ENCODE measurements around the gene CWF19L1. TPM values are rescaled to one million over a fixed set of nuclear protein-coding genes. Genes with fewer than 3 reads are reported as not detected.

Gene CWF19L1
- total and polyA plus RNA-seq, 3 donors from 2014 or later: 27.0 to 34.8 (median 32.9) TPM

DNA sequence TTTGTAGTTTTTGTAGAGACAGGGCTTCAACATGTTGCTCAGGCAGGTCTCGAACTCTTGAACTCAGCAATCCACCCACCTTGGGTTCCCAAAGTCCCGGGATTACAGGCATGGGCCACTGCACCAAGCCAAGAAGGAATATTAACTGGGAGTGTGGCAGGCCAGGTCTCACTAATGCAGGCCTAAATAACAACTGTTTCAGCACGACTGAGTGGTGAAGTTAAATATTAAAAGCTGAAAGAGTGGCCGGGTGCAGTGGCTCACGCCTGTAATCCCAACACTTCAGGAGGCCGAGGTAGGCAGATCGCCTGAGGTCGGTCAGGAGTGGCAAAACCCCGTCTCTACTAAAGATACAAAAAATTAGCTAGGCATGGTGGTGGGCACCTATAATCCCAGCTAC, 59.2 kb downstream of the CWF19L1 start:
- WGBS, 2 donors: 89 to 99% methylated on average over 9 of the region's 9 CpGs
- Histone ChIP-seq H3K27ac (no peak overlapping the region), H3K4me1 (peaks cover 4% of the 10 kb centered on the region), H3K4me3 (no peak overlapping the region), H3K36me3 (ENCODE audit: low read depth, missing control alignments) (no peaks in the 10 kb centered on the region), H3K27me3 (no peaks in the 10 kb centered on the region), H3K9me3 (no peaks in the 10 kb centered on the region)
- intact Hi-C loops (cut with DNase I; ENCODE audit: low total_unique reads): no loop called here
- no peak for TF ChIP-seq CTCF (IDR thresholded peaks at IDR 0.05)
- no peak for TF ChIP-seq POLR2A (IDR thresholded peaks at IDR 0.05)
- DNase-seq: no peak

DNA sequence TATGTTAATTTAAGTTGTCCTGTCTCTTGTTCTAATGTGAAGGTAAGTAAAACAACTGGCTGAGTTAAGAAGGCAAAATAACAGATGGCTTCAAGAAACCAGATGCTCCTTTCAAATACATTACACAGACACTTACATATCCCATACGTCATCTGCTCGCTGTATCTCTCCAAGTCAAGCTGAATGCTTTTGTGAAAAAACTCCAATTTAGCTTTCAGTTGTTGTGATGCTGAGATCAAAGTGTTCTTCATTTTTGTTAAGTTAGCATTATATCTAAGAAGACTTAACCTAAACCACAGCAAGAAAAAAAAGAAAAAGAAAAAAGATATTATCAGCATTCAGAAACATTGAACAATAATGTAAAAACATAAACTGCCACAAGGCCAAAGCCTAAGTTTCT, 63.1 kb downstream of the CWF19L1 start:
- no peaks in the 10 kb centered on the region for H3K36me3 ChIP-seq (ENCODE audit: low read depth, missing control alignments)
- H3K4me1 ChIP-seq: peaks cover under 1% of the 10 kb centered on the region
- intact Hi-C loops (cut with DNase I; ENCODE audit: low total_unique reads): no loop called here
- H3K9me3 ChIP-seq: no peaks in the 10 kb centered on the region
- no peak for TF ChIP-seq CTCF (IDR thresholded peaks at IDR 0.05)
- no peak for TF ChIP-seq POLR2A (IDR thresholded peaks at IDR 0.05)
- no peaks in the 10 kb centered on the region for H3K27me3 ChIP-seq
- H3K4me3 ChIP-seq: no peak overlapping the region
- 95 to 100% methylated on average over 2 of the region's 2 CpGs for WGBS, 2 donors
- H3K27ac ChIP-seq: no peak overlapping the region
- no peak for DNase-seq

- no peak overlapping the region for H3K4me3 ChIP-seq
- no peak overlapping the region for H3K27ac ChIP-seq
- intact Hi-C loops (cut with DNase I; ENCODE audit: low total_unique reads): no loop called here
- WGBS, 2 donors: 91 to 100% methylated on average over 2 of the region's 2 CpGs
- TF ChIP-seq CTCF (IDR thresholded peaks at IDR 0.05): no peak
- no peak for TF ChIP-seq POLR2A (IDR thresholded peaks at IDR 0.05)
- H3K36me3 ChIP-seq (ENCODE audit: low read depth, missing control alignments): no peaks in the 10 kb centered on the region
- H3K9me3 ChIP-seq: no peaks in the 10 kb centered on the region
- no peak for DNase-seq
- no peaks in the 10 kb centered on the region for H3K4me1 ChIP-seq
- H3K27me3 ChIP-seq: no peaks in the 10 kb centered on the region
These were observed 65.9 kb downstream of the CWF19L1 start for GRCh38 chr10:100201549-100201948.

- intact Hi-C loops (cut with DNase I; ENCODE audit: low total_unique reads): no loop called here
- WGBS, 2 donors: 85 to 91% methylated on average over 1 of the region's 1 CpG
- TF ChIP-seq POLR2A (IDR thresholded peaks at IDR 0.05) (no peak), CTCF (IDR thresholded peaks at IDR 0.05) (no peak)
- Histone ChIP-seq H3K27ac (no peak overlapping the region), H3K27me3 (no peaks in the 10 kb centered on the region), H3K9me3 (no peaks in the 10 kb centered on the region), H3K4me1 (no peaks in the 10 kb centered on the region), H3K36me3 (ENCODE audit: low read depth, missing control alignments) (no peaks in the 10 kb centered on the region), H3K4me3 (no peak overlapping the region)
- no peak for DNase-seq
These were observed 72.7 kb downstream of the CWF19L1 start for GRCh38 chr10:100194711-100195110.

DNA sequence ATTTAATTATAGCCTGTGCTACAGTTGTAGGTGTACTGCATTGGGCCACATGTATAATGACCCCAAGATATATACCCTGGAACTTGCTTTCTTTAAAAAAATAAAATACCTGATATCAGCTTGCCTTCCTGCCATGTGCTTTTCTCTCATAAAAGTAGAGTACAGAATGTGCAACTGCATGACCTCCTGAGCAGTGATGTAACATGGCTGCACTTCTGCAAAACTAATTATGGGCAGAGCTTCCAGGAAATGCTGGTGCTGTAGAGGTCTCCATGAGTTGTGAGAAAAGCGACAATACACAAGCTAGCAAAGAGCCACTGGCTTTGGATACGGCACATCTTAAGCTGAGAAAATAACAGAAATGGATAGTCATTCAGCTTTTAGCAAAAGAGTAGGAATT, 75.1 kb downstream of the CWF19L1 start:
- WGBS, 2 donors: 63 to 87% methylated on average over 2 of the region's 2 CpGs
- Histone ChIP-seq H3K4me1 (no peaks in the 10 kb centered on the region), H3K36me3 (ENCODE audit: low read depth, missing control alignments) (no peaks in the 10 kb centered on the region), H3K27ac (peak overlapping the region in 1 of 2 donors; percentile 52), H3K4me3 (no peak overlapping the region), H3K9me3 (no peaks in the 10 kb centered on the region), H3K27me3 (no peaks in the 10 kb centered on the region)
- peak; percentile 25 for DNase-seq
- TF ChIP-seq CTCF (IDR thresholded peaks at IDR 0.05) (no peak), POLR2A (IDR thresholded peaks at IDR 0.05) (no peak)
- intact Hi-C loops (cut with DNase I; ENCODE audit: low total_unique reads): no loop called here

All from testis (tissue), 3 donors.